HL-60 (cell line): ENCODE results near the gene TBC1D7.

Source experiments
- CTCF ChIP-seq: IDR thresholded peaks from one replicate; pipeline ENCODE4 v1.5.1; 2011; ENCODE audit warnings: low read length, control low read depth, inconsistent platforms; ENCODE audit not compliant: insufficient read depth
- REST ChIP-seq: IDR thresholded peaks from 2 replicates; pipeline ENCODE4 v1.6.1; 2012; ENCODE audit warnings: low read depth; ENCODE audit not compliant: insufficient replicate concordance

- TF ChIP-seq REST = no peak
- TF ChIP-seq CTCF = peak; percentile 42
Measured at GRCh38 chr6:13331516-13332348, 3.4 kb upstream of the TBC1D7 start.
